ENCODE results near the gene GOLGA3.

DNA sequence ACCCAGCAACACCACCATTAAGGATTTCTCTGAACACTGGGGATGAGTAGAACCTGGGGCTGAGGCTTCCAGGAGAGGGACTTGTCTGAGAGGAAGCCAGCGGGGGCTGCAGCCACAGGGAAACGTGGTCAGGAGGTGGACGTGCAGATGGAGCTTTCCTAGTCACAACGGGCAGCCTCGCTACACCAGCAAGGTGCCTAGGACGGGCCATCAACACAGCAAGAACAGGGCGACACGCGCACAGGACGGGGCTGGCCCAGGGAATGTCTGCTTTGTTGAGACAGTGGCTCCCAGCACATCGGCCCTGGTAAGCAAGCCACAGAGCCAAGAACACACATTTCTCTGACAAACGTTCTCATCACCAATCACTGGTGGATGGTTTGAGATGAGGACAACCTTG is 92.3 kb downstream of the GOLGA3 start:
- TF ChIP-seq, protein P1, sequence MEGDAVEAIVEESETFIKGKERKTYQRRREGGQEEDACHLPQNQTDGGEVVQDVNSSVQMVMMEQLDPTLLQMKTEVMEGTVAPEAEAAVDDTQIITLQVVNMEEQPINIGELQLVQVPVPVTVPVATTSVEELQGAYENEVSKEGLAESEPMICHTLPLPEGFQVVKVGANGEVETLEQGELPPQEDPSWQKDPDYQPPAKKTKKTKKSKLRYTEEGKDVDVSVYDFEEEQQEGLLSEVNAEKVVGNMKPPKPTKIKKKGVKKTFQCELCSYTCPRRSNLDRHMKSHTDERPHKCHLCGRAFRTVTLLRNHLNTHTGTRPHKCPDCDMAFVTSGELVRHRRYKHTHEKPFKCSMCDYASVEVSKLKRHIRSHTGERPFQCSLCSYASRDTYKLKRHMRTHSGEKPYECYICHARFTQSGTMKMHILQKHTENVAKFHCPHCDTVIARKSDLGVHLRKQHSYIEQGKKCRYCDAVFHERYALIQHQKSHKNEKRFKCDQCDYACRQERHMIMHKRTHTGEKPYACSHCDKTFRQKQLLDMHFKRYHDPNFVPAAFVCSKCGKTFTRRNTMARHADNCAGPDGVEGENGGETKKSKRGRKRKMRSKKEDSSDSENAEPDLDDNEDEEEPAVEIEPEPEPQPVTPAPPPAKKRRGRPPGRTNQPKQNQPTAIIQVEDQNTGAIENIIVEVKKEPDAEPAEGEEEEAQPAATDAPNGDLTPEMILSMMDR (IDR thresholded peaks at IDR 0.05) = no peak
- no peak for TF ChIP-seq POLR2A (IDR thresholded peaks at IDR 0.05)

Data from esophagus squamous epithelium (tissue), 4 donors.